ENCODE measurements around the gene CD164.

- TF ChIP-seq CTCF (IDR thresholded peaks at IDR 0.05) (no peak), ZFX (IDR thresholded peaks at IDR 0.05; ENCODE audit: borderline replicate concordance) (no peak)
Measured at GRCh38 chr6:109326351-109326750, 55.9 kb downstream of the CD164 start.

Data from 22Rv1 (cell line).